PC-3 (cell line): Measurements from ENCODE around the gene FGGY. TPM values are rescaled to one million over a fixed set of nuclear protein-coding genes. Genes with fewer than 3 reads are reported as not detected.

ENCODE experiments used
- ATAC-seq: fragments of 200-7000 bp; cut with Tn5 transposase; 2 replicates; pipeline ENCODE4 v1.9.1; 2020; ENCODE audit warnings: mild to moderate bottlenecking, moderate library complexity
- BruUV-seq: library from RNA; stranded (reverse); fragments of 400-500 nt; replicated peaks from 2 replicates; lab custom pipeline; 2021; lab: Mats Ljungman, UMichigan
- CTCF ChIA-PET: fragments of 300-600 bp; sonication (Branson Sonifier 250); formaldehyde crosslinking; loops from one replicate; lab custom pipeline; 2022; ENCODE audit warnings: antibody characterized with exemption; lab: Charles Lee
- POLR2A ChIA-PET: fragments of 300-600 bp; sonication (Branson Sonifier 250); formaldehyde crosslinking; loops from one replicate; lab custom pipeline; 2022; ENCODE audit warnings: antibody characterized with exemption; ENCODE audit not compliant: unreplicated experiment; lab: Charles Lee
- DNase-seq: peaks from one replicate; pipeline ENCODE4 v3.0.0-alpha.2; 2015
- H2AFZ ChIP-seq: fragments of 300-600 bp; sonication (generic); 2 replicates; pipeline ENCODE4 v1.6.0; 2016; ENCODE audit warnings: antibody characterized with exemption, low read length
- H3F3A ChIP-seq: fragments of 300-600 bp; sonication (generic); one replicate; pipeline ENCODE4 v1.6.0; 2017; ENCODE audit warnings: antibody characterized with exemption, low read length, control low read depth, mild to moderate bottlenecking; ENCODE audit not compliant: unreplicated experiment
- H3K27ac ChIP-seq: fragments of 300-600 bp; sonication (generic); 2 replicates; pipeline ENCODE4 v1.5.1; 2016; ENCODE audit warnings: mild to moderate bottlenecking, low read length
- H3K27me3 ChIP-seq: fragments of 300-600 bp; sonication (generic); 2 replicates; pipeline ENCODE4 v1.6.1; 2016; ENCODE audit warnings: low read length, mixed read lengths
- H3K36me3 ChIP-seq: fragments of 300-600 bp; sonication (generic); 2 replicates; pipeline ENCODE4 v1.6.1; 2016; ENCODE audit warnings: low read depth, mixed run types, low read length, mixed read lengths
- H3K4me1 ChIP-seq: fragments of 300-600 bp; sonication (generic); 2 replicates; pipeline ENCODE4 v1.5.1; 2016; ENCODE audit warnings: low read length; ENCODE audit not compliant: insufficient read depth
- H3K4me2 ChIP-seq: fragments of 300-600 bp; sonication (generic); 2 replicates; pipeline ENCODE4 v1.6.0; 2016; ENCODE audit warnings: low read length
- H3K4me3 ChIP-seq: fragments of 300-600 bp; sonication (generic); 2 replicates; pipeline ENCODE4 v1.5.1; 2016; ENCODE audit warnings: mild to moderate bottlenecking, low read length, mixed read lengths
- H3K79me2 ChIP-seq: fragments of 300-600 bp; sonication (generic); 2 replicates; pipeline ENCODE4 v1.6.1; 2017; ENCODE audit warnings: low read length, mixed read lengths
- H3K9ac ChIP-seq: fragments of 300-600 bp; sonication (generic); 2 replicates; pipeline ENCODE4 v1.6.0; 2016; ENCODE audit warnings: mild to moderate bottlenecking, low read length
- H3K9me2 ChIP-seq: fragments of 300-600 bp; sonication (generic); replicated peaks from 2 replicates; pipeline ENCODE4 v1.6.1; 2016; ENCODE audit warnings: mixed run types, low read length, mixed read lengths
- H3K9me3 ChIP-seq: fragments of 300-600 bp; sonication (generic); 2 replicates; pipeline ENCODE4 v1.6.1; 2016; ENCODE audit warnings: low read length, mixed read lengths
- H4K20me1 ChIP-seq: fragments of 300-600 bp; sonication (generic); 2 replicates; pipeline ENCODE4 v1.6.1; 2016; ENCODE audit warnings: low read length, mixed read lengths
- EZH2 ChIP-seq: fragments of 300-600 bp; sonication (generic); IDR thresholded peaks from one replicate; pipeline ENCODE4 v1.6.1; 2017; ENCODE audit warnings: antibody characterized with exemption, mild to moderate bottlenecking, low read length; ENCODE audit not compliant: unreplicated experiment
- EZH2phosphoT487 ChIP-seq: fragments of 300-600 bp; sonication (generic); IDR thresholded peaks from 2 replicates; pipeline ENCODE4 v1.6.1; 2018; ENCODE audit warnings: mild to moderate bottlenecking, antibody characterized with exemption, low read length, borderline replicate concordance
- intact Hi-C: fragments of 100-400 bp; cut with micrococcal nuclease; formaldehyde crosslinking; loops from 2 replicates; pipeline ENCODE4 v1.9.0; 2023
- total RNA-seq: library from RNA; depleted of rRNA; stranded (reverse); fragments of >200 nt; gene quantifications from 2 replicates; pipeline ENCODE4 v1.2.3, GENCODE V29; 2014
- TF ChIP-seq, protein P1 (sequence below): fragments of 300-600 bp; sonication (generic); conservative IDR thresholded peaks from 2 replicates; pipeline ENCODE4 v1.5.1; 2017; ENCODE audit warnings: antibody characterized with exemption, low read depth, mild to moderate bottlenecking, low read length

The FGGY gene
- total RNA-seq, 1 experiment from 2014 or later: 7.4 TPM

DNA sequence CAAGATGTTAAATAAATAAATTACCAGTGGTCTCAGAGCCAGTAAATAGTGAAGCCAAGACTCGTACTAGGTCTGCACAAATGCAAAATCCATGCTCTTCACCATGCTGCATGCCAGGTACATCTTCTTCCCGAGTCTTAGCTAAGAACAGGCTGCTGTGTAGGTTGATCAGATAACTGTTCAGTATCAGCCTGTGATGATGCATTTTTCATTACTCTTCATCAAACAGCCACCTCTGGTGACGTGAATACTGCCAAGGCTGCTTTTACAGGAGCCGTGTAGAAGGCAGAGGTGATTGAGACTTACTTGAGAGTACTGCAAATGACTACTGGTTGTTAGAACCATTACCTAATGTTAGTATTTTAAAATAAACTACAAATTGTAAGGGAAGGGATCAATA is 478.6 kb downstream of the FGGY start:
- intact Hi-C loops: loop anchor here (10.0 kb wide), 1 partner anchor 169 kb away; no protein-coding TSS in a partner anchor
- no peaks in the 10 kb centered on the region for H3K4me1 ChIP-seq
- no peak overlapping the region for H3K4me3 ChIP-seq
- no peak for ATAC-seq
- H3K27me3 ChIP-seq: no peaks in the 10 kb centered on the region
- DNase-seq: no peak
- no peak overlapping the region for H3K9ac ChIP-seq
- ChIA-PET POLR2A (interaction anchor here (0.7 kb wide), 1 partner anchor 276 kb away, joined by 3 read pairs; no protein-coding TSS in a partner anchor), CTCF (no interaction called here)
- no peaks in the 10 kb centered on the region for H3F3A ChIP-seq
- H3K9me3 ChIP-seq: no peaks in the 10 kb centered on the region
- H2AFZ ChIP-seq: no peak overlapping the region
- no peaks in the 10 kb centered on the region for H3K9me2 ChIP-seq
- no peaks in the 10 kb centered on the region for H3K36me3 ChIP-seq
- no peaks in the 10 kb centered on the region for H4K20me1 ChIP-seq
- H3K79me2 ChIP-seq: no peaks in the 10 kb centered on the region
- TF ChIP-seq EZH2 (no peak), EZH2phosphoT487 (no peak)
- TF ChIP-seq, protein P1, sequence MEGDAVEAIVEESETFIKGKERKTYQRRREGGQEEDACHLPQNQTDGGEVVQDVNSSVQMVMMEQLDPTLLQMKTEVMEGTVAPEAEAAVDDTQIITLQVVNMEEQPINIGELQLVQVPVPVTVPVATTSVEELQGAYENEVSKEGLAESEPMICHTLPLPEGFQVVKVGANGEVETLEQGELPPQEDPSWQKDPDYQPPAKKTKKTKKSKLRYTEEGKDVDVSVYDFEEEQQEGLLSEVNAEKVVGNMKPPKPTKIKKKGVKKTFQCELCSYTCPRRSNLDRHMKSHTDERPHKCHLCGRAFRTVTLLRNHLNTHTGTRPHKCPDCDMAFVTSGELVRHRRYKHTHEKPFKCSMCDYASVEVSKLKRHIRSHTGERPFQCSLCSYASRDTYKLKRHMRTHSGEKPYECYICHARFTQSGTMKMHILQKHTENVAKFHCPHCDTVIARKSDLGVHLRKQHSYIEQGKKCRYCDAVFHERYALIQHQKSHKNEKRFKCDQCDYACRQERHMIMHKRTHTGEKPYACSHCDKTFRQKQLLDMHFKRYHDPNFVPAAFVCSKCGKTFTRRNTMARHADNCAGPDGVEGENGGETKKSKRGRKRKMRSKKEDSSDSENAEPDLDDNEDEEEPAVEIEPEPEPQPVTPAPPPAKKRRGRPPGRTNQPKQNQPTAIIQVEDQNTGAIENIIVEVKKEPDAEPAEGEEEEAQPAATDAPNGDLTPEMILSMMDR: no peak
- H3K4me2 ChIP-seq: no peak overlapping the region
- H3K27ac ChIP-seq: no peak overlapping the region
- BruUV-seq: no TSS peak

DNA sequence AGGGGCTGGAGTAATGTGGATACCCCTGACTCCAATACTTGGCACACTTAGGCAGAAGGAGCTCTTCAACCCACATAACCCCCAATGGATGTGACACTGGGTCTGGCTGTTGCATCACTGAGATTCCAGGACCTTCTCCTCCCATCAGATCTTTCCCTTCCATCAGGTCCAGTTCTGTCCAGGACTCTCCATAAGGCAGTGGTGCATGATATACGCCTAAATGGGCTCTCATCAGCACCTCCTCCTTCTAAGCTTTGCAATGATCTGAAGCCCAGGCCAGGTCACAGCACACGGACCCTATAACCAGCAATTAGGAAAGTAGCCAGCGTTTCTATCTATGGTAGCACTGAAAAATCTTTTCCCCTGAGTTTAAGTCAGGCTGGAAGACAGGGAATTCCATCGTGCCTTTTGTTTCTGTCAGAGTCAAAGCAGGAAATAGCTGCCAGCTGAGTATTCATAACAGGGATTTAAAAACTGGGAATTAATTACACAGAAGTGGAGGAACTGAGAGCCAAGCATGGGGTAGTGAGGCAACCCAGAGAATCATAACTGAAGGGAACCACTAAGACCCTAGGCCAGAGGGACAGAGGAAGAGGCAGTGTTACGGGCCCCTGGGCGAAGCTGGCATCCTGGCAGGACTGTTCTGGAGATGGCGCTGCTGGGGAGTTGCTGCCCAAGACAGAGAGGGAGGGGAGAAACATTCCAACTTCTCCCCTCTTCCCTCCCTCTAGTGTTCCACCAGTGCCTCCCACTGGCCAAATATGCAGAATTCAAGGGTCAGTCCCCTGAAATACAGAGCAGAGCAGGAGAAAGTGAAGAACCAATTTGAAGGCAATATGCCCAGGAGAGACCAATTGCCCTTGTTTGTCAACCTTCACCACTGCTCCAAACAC is 480.3 kb downstream of the FGGY start:
- H3K27ac ChIP-seq: no peak overlapping the region
- CTCF ChIA-PET: no interaction called here
- ATAC-seq: no peak
- H3K79me2 ChIP-seq: no peaks in the 10 kb centered on the region
- no peaks in the 10 kb centered on the region for H3K4me1 ChIP-seq
- TF ChIP-seq EZH2phosphoT487 (no peak), EZH2 (no peak)
- TF ChIP-seq, protein P1: peak; percentile 33; the same call in 1 of the 2 replicates
- no peaks in the 10 kb centered on the region for H4K20me1 ChIP-seq
- no peak overlapping the region for H3K4me2 ChIP-seq
- H3K27me3 ChIP-seq: no peaks in the 10 kb centered on the region
- H3K9me3 ChIP-seq: no peaks in the 10 kb centered on the region
- H3K9ac ChIP-seq: no peak overlapping the region
- intact Hi-C loops: loop anchor here (10.0 kb wide), 1 partner anchor 168 kb away; no protein-coding TSS in a partner anchor
- POLR2A ChIA-PET: no interaction called here
- no peaks in the 10 kb centered on the region for H3K9me2 ChIP-seq
- H2AFZ ChIP-seq: no peak overlapping the region
- H3K4me3 ChIP-seq: no peak overlapping the region
- no peak for DNase-seq
- H3K36me3 ChIP-seq: no peaks in the 10 kb centered on the region
- no peaks in the 10 kb centered on the region for H3F3A ChIP-seq
- no TSS peak for BruUV-seq

DNA sequence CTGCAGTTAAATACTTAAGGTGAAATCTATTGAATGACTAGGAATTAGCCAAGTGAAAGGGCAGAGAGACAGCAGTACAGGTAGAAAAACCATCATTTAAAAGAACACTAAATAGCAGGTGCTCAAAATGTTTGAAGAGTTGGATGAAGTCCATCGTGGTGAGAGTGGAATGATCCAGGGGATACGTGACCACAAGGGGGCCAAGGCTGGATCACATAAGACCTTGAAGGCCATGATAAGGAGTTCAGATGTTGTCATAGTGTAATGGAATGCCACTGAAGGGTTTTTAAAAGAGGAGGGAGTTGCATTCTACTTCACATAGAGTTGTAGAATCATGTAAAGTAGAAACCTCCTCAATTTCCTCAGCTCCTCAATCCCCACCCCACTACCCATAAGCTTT is 483.1 kb downstream of the FGGY start:
- Histone ChIP-seq H3K4me2 (no peak overlapping the region), H3K36me3 (no peaks in the 10 kb centered on the region), H3K79me2 (no peaks in the 10 kb centered on the region), H2AFZ (no peak overlapping the region), H4K20me1 (no peaks in the 10 kb centered on the region), H3K27me3 (no peaks in the 10 kb centered on the region), H3K9me2 (no peaks in the 10 kb centered on the region), H3K4me3 (no peak overlapping the region), H3K9me3 (no peaks in the 10 kb centered on the region), H3K4me1 (no peaks in the 10 kb centered on the region), H3K9ac (no peak overlapping the region), H3K27ac (no peak overlapping the region), H3F3A (no peaks in the 10 kb centered on the region)
- ATAC-seq (no peak; the same call in 1 of the 2 replicates), DNase-seq (peak; percentile 2)
- CTCF ChIA-PET: no interaction called here
- POLR2A ChIA-PET: no interaction called here
- no TSS peak for BruUV-seq
- intact Hi-C loops: loop anchor here (10.0 kb wide), 1 partner anchor 165 kb away; no protein-coding TSS in a partner anchor
- TF ChIP-seq, protein P1: peak; percentile 31
- TF ChIP-seq EZH2: no peak
